GM19397 (cell line): Measurements from ENCODE around the gene SLIT3.

Source experiments
- ATAC-seq: cut with Tn5 transposase; IDR thresholded peaks from one replicate; pipeline ENCODE4 v1.9.1; 2021; ENCODE audit warnings: mild to moderate bottlenecking, moderate library complexity; ENCODE audit not compliant: unreplicated experiment

SLIT3 gene

DNA sequence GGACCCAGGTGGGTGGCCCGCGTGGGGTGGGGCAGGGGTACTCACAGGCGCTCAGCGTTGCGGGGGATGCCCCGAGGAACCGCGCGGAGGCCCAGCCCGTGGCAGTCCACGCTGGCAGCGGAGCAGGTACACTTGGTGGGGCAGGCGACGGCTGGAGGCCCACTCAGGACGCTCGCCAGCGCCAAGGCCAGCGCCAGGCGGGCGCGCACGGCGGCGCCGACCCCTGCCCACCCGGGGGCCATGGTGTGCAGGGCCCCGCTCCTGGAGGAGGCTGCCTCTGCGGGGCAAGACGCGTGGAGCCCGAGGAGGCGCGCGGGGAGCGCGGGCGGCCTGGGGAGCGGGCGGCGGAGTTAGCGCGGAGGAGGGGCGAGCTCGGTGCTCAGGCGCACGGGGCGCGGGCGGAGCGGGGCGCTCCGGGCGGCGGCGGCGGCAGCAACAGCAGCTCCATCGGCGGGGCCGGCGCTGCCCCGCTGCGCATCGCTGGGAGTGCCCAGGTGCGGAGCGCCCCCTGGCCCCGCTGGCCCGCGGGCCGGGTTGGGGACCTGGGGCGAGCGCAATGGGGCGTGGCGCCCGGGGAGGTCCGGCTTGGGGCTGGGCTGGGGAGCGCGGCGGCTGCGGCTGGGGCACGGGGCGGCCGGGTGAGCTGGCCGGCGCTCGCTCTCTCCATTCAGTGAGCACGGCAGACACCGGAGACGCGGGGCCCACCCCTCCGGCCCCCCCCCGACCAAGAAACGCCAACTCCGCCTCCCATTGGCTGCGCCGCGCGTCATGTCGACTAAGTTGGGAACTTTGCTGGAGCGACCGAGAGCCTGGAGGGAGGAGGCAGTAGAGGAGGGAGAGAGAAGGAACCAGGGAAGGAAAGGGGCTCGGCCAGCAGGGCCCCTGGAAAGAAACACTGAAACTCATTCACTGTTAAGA, at the start of gene SLIT3:
SLIT3 (minus strand) TSS at position 672 of the 918 bp plus-strand sequence; CDS start at position 242, 430 bp downstream.
- ATAC-seq, result no peak

DNA sequence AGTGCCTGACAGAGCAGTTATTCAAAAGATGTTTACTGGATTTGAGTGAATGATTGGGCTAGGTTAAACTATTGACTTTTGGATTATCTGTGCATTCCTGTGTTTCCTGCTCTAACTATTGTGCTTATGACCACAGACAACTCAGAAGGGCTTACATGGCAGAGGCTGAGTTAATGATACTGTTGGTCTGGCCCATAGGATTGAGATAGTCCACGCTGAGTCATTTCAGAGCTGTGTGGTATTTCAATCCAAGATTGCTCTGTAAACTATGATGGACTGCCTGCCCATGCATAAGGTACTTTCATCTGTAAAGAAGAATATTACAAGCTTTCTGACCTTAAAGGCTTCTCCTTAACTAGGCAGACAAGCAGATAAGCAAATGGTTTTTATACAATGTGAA, 49.1 kb upstream of the SLIT3 start:
- no peak for ATAC-seq

- no peak for ATAC-seq
These were observed 46.8 kb upstream of the SLIT3 start for GRCh38 chr5:169347786-169348185.

- no peak for ATAC-seq
These were observed 43.7 kb upstream of the SLIT3 start for GRCh38 chr5:169344629-169345028.

- no peak for ATAC-seq
These were observed 42.8 kb upstream of the SLIT3 start for GRCh38 chr5:169343766-169344165.

DNA sequence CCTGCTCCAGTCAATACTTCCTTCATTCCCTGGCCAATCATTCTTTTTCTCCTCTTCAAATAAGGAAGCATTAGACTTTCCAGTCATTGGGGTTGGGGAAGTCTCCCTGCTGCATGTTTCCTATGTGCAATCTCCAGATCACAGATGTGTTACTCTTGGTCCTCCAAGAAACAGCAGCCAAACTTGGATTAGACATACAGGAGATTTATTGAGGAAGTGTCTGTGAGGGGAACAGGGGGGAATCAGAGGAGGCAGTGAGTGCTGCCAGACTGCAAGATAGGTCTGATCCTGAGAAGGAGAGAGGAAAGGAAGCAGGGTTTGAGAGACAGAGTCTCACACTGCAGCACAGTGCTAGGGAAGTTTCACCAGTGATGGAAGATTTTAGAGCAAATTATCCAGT, 40.6 kb upstream of the SLIT3 start:
- no peak for ATAC-seq

- peak; percentile 83 for ATAC-seq
These were observed 38.9 kb upstream of the SLIT3 start for GRCh38 chr5:169339869-169340268.

DNA sequence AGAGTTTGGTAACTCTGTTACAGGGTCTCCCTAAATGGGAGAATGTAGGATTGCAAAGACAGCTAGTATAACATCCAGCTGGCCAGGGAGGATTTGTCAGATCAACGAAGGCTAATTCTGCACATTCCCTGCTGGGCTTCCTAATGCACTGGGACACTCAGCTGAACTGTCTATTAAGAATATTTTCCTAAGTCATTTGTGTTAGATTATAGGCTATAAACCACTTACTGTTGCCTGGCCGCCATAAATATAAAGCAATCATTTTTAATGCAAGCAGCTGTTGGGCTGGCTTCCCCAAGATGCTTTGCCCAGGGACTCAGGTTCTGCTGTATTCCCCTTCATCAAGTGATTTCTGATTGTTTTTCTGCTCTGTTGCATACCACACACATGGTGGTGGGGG, 35.3 kb upstream of the SLIT3 start:
- ATAC-seq, result no peak

DNA sequence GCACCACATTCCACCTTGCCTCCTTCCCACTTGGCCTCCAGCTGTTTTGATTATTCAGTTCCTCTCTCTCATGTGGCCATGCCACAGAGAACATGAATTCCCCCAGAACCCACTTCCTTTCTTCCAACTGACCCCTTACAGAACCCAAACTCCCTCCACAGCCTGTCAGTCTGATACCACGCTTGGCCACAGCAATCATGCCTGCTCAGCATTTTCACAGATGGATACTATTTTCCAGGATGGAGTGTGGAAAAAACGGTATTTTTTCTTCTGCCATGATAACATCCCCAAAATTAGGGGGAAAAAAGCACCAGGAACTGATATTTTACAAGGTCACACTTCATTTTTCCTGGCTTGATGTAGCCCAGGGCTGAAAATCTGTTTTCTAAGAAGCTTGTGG, 34.9 kb upstream of the SLIT3 start:
- ATAC-seq, result no peak

DNA sequence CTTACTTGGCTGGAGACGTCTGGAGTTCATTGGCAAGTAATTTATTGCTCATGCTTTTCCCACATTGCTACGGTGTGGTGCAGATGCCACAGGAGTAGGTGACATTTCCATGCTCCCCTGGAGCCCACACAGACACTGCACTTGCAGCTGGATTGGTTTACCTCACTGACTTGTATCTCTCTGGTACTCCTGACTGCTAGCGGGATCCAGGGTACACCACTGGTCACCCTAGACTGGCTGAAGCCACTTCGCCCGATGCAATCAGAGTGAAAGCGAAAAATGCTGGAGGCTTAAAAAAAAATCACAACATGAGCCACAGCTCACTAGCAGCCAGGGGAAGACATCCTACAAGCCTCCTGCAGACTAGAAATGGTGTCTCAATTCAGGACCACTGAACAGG, 32.6 kb upstream of the SLIT3 start:
- no peak for ATAC-seq

DNA sequence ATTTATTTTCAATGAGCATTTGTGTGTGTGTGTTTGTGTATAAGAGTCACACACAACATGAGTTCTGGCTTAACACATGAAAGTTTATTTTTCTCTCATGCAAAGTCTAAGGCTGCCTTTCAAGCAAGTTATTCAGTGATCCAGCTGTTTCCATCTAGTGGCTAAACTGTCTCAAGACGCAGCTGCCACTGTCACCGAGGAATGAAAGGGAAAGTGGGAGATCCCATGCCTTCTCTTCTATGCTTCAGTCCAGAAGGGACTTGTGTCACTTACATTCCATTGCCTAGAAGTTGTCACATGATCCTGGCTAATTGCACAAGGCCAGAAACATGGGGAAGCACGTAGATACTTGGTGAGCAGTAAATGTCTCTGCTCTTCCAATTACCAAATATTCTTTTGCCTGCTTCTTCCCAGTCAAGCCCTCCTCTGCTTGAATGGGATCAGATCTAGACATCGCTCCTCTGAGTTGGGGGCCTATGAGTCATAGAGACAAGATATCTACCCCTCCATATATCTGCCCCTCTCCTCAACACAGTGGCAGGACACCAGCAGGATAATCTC, 30.4 kb upstream of the SLIT3 start:
- no peak for ATAC-seq

GRCh38 chr5:169328401-169328800, 27.5 kb upstream of the SLIT3 start:
- ATAC-seq, result no peak

DNA sequence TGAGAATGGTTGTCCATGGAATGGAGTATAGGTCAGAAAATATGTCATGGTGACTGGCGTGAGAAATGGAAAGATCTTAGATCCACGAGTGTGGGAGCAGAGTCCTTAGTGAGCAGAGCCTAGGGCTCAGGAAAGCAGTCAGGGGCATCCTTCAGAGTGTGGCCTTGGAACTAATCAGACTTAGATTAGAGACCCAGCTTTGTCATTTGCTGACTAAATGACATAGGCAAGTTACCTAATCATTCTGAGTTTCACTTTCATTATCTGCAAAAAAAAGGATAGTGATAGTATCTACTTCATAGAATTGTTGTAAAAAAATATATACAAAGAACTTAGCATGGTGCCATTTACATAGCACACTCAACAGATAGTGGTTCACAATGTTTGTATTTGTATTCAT, 24.3 kb upstream of the SLIT3 start:
- ATAC-seq, result no peak

- ATAC-seq, result no peak
These were observed 17.6 kb upstream of the SLIT3 start for GRCh38 chr5:169318556-169318955.

- ATAC-seq, result no peak
These were observed 6.7 kb upstream of the SLIT3 start for GRCh38 chr5:169307646-169308045.

- ATAC-seq, result no peak
These were observed 4.4 kb upstream of the SLIT3 start for GRCh38 chr5:169305366-169305765.

DNA sequence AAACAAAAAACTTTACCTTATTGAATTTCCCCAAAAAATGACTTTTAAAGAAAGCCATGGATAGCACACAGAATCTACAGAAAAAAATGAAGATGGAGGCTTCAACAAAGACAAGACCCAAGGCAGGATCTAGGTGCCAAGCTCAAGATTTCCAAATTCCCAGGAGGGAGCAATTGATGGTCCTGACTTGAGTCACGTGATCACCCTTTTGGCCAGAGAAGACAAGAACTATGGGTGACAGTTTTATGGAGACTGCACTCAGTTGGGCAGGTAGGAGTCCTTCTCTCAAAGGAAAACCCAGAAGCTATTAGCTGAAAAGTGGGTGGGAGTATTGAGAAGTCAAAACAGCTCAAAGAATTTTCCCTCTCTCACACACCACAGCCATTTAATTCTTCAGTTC, 3.2 kb upstream of the SLIT3 start:
- ATAC-seq, result no peak

- ATAC-seq, result no peak
These were observed 2.2 kb upstream of the SLIT3 start for GRCh38 chr5:169303119-169303515.

DNA sequence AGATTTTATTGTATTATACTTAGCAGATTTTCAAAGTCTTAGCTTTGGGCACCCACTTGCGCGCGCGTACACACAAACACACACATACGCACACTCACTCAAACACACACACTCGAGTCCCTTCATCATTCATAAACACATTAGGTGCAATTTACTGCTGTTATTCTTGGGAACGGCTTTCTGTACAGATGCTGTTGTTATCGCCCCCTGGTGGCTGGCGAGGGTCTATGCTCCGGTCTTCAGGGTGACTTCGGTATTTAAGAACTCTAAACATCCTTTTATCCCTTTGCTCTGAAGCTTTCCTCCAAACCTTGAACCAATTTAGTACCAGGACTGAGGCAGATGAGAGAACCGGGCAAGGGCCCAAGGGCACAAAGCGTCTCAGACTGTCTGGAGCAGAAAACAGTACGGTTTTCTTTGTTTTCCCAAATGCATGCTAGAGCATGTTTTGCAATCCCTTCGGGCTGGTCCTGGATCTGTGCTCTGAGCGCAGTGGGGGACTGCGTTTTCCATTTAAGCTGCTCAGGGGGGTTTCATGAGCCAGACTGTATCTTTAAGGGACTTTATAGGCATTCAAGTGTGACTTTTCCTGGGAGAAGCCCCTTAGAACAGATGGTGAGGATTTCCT, 1.7 kb upstream of the SLIT3 start:
- no peak for ATAC-seq

GRCh38 chr5:169301986-169302385, 1.0 kb upstream of the SLIT3 start:
- no peak for ATAC-seq

GRCh38 chr5:169301386-169301934, 521 bp upstream of the SLIT3 start:
- no peak for ATAC-seq
